Retinal pigment epithelial cell (primary cell): Measurements from ENCODE around the gene PIF1.

Experiments used
- DNase-seq: peaks from one replicate; pipeline ENCODE4 v3.0.0-alpha.2; 2010; ENCODE audit warnings: low read depth
- H3K4me3 ChIP-seq: 2 replicates; pipeline ENCODE4 v1.5.1; 2011; ENCODE audit warnings: mild to moderate bottlenecking, low read length, control low read depth, moderate library complexity
- CTCF ChIP-seq: conservative IDR thresholded peaks from 2 replicates; pipeline ENCODE4 v1.5.1; 2011; ENCODE audit warnings: low read depth, low read length, control low read depth, inconsistent platforms

The PIF1 gene

GRCh38 chr15:64774629-64775493 is 50.6 kb downstream of the PIF1 start:
- no peak for DNase-seq
- peak overlapping the region; percentile 37 for H3K4me3 ChIP-seq
- TF ChIP-seq CTCF, result no peak

GRCh38 chr15:64774037-64774628 is 51.3 kb downstream of the PIF1 start:
- peak overlapping the region; percentile 25 for H3K4me3 ChIP-seq
- no peak for DNase-seq
- no peak for TF ChIP-seq CTCF

GRCh38 chr15:64773606-64774005 is 51.8 kb downstream of the PIF1 start:
- TF ChIP-seq CTCF, result no peak
- no peak for DNase-seq

GRCh38 chr15:64772964-64773363 is 52.5 kb downstream of the PIF1 start:
- H3K4me3 ChIP-seq, result no peak overlapping the region
- no peak for TF ChIP-seq CTCF
- DNase-seq, result no peak

More at GRCh38 chr15:64773606-64774005, 51.8 kb downstream of the PIF1 start:
- H3K4me3 ChIP-seq, result no peak overlapping the region

GRCh38 chr15:64772488-64772887 is 53.0 kb downstream of the PIF1 start:
- H3K4me3 ChIP-seq, result no peak overlapping the region
- no peak for DNase-seq
- no peak for TF ChIP-seq CTCF

GRCh38 chr15:64770626-64771025 is 54.8 kb downstream of the PIF1 start:
- H3K4me3 ChIP-seq, result no peak overlapping the region
- no peak for TF ChIP-seq CTCF
- no peak for DNase-seq

- no peak overlapping the region for H3K4me3 ChIP-seq
- TF ChIP-seq CTCF, result no peak
- DNase-seq, result no peak
Observed at GRCh38 chr15:64767203-64767602, 58.2 kb downstream of the PIF1 start.
